ENCODE measurements around the gene NBPF1. TPM values are rescaled to one million over a fixed set of nuclear protein-coding genes. Genes with fewer than 3 reads are reported as not detected.

Gene NBPF1
- total RNA-seq, 2 donors from 2014 or later, result 29.9 to 58.6 TPM

GRCh38 chr1:16618719-16619118 lies 5.4 kb upstream of the NBPF1 start:
- WGBS, result 80% methylated on average over 15 of the region's 15 CpGs
- no peak for TF ChIP-seq POLR2A (IDR thresholded peaks at IDR 0.05)
- TF ChIP-seq POLR2AphosphoS5 (IDR thresholded peaks at IDR 0.05), result no peak
- TF ChIP-seq, protein P1, sequence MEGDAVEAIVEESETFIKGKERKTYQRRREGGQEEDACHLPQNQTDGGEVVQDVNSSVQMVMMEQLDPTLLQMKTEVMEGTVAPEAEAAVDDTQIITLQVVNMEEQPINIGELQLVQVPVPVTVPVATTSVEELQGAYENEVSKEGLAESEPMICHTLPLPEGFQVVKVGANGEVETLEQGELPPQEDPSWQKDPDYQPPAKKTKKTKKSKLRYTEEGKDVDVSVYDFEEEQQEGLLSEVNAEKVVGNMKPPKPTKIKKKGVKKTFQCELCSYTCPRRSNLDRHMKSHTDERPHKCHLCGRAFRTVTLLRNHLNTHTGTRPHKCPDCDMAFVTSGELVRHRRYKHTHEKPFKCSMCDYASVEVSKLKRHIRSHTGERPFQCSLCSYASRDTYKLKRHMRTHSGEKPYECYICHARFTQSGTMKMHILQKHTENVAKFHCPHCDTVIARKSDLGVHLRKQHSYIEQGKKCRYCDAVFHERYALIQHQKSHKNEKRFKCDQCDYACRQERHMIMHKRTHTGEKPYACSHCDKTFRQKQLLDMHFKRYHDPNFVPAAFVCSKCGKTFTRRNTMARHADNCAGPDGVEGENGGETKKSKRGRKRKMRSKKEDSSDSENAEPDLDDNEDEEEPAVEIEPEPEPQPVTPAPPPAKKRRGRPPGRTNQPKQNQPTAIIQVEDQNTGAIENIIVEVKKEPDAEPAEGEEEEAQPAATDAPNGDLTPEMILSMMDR (IDR thresholded peaks at IDR 0.05), result no peak
- no peaks in the 10 kb centered on the region for H3K9me3 ChIP-seq
- no peak overlapping the region for H3K4me3 ChIP-seq
- H3K36me3 ChIP-seq, result no peaks in the 10 kb centered on the region
- no peak overlapping the region for H3K27ac ChIP-seq
- no peak for DNase-seq (ENCODE audit: low spot score)
- peaks cover 3% of the 10 kb centered on the region for H3K4me1 ChIP-seq (replicated peaks)
- no peaks in the 10 kb centered on the region for H3K27me3 ChIP-seq (replicated peaks; ENCODE audit: insufficient read depth)
- intact Hi-C loops (cut with DNase I), result no loop called here

DNA sequence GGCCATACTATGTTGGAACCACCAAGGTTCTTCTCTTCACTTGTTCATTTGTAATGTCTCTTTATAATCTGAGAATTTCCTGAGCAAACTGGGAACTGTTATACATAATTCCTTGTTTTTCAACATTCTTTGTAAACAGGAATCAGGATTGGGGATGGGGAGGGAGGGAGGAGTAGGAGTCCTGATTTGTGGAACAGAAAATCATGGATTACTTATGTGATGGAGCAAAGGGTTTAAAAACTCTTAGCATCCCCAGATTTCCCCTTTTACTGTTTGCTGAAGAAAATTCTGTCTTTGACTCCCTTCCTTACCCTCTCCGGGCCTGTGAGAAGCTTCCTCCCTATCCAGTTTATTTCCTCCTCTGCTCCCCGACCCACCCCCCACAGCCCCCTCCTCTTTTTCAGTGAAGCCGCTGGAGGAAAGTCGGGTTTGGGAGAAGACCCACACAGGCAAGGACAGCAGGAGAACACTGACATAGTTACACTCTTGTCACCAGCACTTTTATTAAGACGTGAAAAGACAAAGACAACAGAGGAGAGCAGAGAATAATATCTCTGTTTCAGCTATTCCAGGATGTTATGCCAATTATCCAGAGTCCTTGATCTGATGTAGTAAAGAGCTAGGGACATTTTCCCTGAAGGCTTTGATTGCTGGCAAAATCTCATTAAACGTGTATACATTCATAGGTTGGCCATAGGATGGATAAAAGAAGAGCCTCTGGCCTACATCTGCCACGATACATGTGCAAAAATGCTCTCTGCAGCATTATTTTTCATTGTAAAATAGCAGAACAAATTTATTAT lies 4.6 kb upstream of the NBPF1 start:
- WGBS, result 66% methylated on average over 7 of the region's 7 CpGs

GRCh38 chr1:16617114-16617631 lies 3.8 kb upstream of the NBPF1 start:
- Histone ChIP-seq H3K27me3 (replicated peaks; ENCODE audit: insufficient read depth) (no peaks in the 10 kb centered on the region), H3K27ac (no peak overlapping the region), H3K4me1 (replicated peaks) (no peaks in the 10 kb centered on the region), H3K9me3 (no peaks in the 10 kb centered on the region), H3K4me3 (no peak overlapping the region), H3K36me3 (no peaks in the 10 kb centered on the region)
- WGBS, result 87% methylated on average over 20 of the region's 20 CpGs
- TF ChIP-seq, protein P1 (IDR thresholded peaks at IDR 0.05), result no peak
- DNase-seq (ENCODE audit: low spot score), result no peak
- intact Hi-C loops (cut with DNase I), result no loop called here

More for the DNA sequence above, 4.6 kb upstream of the NBPF1 start:
- Histone ChIP-seq H3K9me3 (no peaks in the 10 kb centered on the region), H3K4me1 (replicated peaks) (no peaks in the 10 kb centered on the region), H3K4me3 (no peak overlapping the region), H3K27me3 (replicated peaks; ENCODE audit: insufficient read depth) (no peaks in the 10 kb centered on the region), H3K36me3 (no peaks in the 10 kb centered on the region), H3K27ac (no peak overlapping the region)
- intact Hi-C loops (cut with DNase I), result no loop called here
- TF ChIP-seq, protein P1 (IDR thresholded peaks at IDR 0.05), result no peak
- TF ChIP-seq POLR2AphosphoS5 (IDR thresholded peaks at IDR 0.05) (no peak), POLR2A (IDR thresholded peaks at IDR 0.05) (no peak)
- no peak for DNase-seq (ENCODE audit: low spot score)

- intact Hi-C loops (cut with DNase I), result no loop called here
- Histone ChIP-seq H3K9me3 (no peaks in the 10 kb centered on the region), H3K27ac (no peak overlapping the region), H3K4me1 (replicated peaks) (no peaks in the 10 kb centered on the region), H3K36me3 (no peaks in the 10 kb centered on the region), H3K4me3 (no peak overlapping the region), H3K27me3 (replicated peaks; ENCODE audit: insufficient read depth) (no peaks in the 10 kb centered on the region)
- DNase-seq (ENCODE audit: low spot score), result peak; percentile 5
- TF ChIP-seq, protein P1 (IDR thresholded peaks at IDR 0.05), result no peak
- TF ChIP-seq POLR2A (IDR thresholded peaks at IDR 0.05), result peak; percentile 10
- 80% methylated on average over 9 of the region's 9 CpGs for WGBS
Observed at GRCh38 chr1:16615253-16616252, 2.2 kb upstream of the NBPF1 start.
